NCI-H1436 (cell line): ENCODE data around the gene RASSF8.

Source experiments
- DNase-seq: peaks from one replicate; lab custom pipeline; 2025; lab: John Stamatoyannopoulos, UW

Gene RASSF8

DNA sequence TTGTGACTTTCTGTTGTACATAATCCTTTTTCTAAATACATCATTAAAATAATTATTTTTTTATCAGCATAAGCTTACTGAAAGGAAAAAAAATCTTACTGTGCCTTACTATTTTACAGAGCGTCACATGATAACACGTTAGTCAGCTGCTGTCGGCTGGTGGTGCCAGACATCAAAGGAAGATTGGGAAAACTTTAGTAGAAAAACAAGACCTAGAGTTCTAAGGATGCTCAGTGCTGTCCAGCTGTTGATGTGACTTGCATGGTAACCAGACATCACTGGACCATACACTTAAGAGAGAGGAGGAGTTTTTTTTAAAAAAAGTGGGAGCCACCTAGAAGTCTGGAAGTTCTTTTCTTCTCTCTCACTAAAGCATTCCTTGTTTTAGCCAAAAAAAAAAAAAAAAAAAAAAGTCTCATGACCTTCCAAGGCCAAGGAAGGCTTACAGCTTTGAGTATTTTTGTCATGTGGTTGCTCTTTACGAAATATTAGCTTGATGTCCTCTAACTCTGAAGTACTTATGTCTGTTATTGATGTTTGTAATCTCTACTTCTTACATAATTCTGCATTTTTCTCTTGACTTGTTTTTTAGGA lies 4.5 kb downstream of the RASSF8 start:
- no peak for DNase-seq

DNA sequence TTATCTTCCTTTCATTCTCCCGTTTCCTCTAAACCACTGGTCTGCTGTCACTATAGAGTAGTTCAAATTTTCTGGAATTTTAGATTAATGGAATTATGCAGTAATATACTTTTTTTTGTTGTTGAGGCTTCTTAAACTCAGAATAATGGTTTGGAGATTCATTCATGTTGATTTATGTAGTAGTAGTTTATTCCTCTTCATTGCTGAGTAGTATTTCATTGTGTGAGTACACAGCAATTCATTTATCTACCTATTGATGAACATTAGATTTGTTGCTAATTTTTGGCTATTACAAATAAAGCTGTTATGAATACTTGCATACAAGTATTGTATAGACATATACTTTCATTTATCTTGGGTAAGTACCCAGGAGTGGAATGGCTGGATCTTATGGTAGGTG lies 7.2 kb downstream of the RASSF8 start:
- no peak for DNase-seq

DNA sequence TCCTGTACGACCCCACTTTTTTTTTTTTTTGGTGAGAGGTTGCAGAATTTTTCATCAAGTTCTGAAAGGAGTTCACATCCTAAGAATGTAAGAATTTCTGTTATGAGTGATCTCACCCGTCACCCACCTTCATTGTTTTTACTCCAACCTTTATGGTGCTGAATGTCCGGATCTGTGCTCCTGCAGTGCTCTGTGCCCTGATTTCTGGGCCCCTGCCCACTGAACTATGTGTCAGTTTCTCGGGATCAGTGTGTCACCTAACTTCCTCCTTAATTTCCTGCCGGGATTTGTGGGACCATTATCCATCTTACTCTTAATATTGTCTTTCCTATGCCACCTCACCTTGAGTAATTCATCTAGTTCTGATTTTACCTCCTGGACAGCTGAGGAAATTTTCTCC lies 11.6 kb downstream of the RASSF8 start:
- DNase-seq: no peak

DNA sequence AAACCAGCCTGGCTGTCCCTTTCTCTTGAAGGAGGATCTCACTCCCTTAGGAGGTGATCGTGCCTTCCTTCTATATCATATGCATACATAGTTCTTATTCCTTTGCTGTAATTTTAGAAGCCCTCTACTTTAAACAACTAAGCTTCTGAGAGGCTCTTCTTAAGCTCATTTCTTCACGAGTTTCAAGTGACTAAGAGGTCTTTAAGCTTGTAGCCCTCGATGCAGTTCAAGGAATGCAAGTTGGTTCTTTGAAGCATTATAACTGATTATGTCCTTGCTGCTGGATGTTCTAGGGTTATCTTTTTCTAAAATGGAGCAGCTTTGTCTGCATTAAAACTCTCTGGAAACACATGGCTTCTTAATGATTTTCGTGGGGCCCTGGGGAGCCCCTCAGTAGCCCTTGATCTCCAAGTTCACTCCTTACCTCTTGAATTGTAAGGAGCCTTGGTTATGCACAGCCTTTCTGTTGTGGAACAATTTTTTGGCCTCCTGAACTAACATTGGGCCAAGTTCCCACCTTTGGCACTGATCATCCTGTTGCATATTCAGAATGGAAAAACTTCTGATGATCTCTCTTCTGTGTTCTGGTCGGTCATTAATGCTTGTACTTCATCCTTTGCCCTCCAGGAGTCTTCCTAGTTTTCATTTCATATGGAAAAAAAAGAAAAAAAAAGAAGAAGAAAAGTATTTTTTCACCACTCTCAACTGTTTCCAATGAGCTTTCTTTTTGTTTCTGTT lies 12.6 kb downstream of the RASSF8 start:
- no peak for DNase-seq

DNA sequence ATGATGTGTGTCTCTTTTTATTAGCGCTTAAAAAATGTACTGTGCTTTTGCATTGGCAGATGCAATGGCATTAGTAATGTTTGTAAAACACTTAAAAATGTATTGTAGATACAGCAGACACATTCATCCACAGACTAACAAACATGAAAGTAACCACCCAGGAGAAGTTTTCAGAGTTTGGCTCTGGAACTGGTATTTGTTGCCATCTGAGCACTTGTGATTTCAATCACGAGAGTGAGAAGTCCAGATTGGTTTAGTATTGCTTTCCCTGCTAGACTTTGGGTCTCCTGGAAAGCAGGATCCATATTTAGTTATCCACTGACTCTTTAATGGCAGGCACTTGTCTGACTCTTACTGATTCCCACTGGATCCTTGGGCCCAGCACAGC lies 13.2 kb downstream of the RASSF8 start:
- DNase-seq: no peak

DNA sequence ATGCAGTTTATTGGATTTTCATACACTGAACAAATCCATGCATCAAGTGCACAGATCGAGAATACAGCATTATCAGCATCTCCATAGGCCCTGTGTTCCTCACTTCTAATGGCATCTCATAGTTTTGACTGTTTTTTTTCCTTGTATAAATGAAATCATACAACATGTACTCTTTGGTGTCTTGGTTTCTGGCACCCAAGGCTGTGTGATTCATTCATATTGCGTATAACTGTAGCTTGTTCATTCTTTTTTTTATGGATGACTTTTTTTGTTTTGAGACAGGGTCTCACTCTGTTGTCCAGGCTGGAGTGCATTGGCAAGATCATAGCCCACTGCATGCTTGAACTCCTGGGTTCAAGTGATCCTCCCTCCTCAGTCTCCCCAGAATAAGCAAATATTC lies 14.3 kb downstream of the RASSF8 start:
- DNase-seq: no peak

DNA sequence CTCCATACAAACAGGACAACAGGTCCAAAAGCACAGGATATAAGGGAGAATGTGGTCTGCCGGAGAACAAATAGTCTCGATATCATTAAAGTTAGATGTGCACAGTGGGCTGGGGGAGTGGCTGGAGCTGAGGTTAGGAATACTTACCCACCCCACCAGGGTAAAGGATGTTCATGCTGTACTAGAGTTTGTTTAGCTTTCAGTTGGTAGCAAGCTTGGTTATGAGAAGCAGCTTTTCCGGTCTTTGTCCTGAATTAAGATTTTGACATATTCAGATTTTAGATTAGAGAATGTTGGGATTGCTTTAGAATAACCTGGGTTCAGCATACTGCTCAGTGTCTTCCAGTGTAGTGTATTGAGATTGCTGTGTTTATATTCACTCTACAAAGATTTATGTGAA lies 16.7 kb downstream of the RASSF8 start:
- DNase-seq: no peak

DNA sequence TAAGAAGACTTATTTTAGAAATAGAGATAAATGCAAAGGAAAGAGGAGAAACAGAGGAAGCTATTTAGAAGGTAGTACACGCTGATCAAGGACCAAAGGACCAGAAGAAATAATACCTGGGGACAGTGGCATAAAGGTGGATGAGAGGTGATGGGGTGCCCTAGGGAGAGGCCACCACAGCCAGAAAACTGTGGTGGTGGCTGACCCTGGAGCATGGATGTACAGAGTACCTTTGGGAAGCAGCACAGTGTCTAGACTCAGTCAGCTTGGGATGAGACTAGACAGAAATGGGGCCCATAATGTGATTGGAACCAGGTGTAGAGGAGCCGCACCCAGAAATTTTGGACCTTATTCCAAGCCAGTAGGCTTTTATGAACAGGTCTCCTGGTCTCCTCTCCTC lies 17.2 kb downstream of the RASSF8 start:
- DNase-seq: no peak

DNA sequence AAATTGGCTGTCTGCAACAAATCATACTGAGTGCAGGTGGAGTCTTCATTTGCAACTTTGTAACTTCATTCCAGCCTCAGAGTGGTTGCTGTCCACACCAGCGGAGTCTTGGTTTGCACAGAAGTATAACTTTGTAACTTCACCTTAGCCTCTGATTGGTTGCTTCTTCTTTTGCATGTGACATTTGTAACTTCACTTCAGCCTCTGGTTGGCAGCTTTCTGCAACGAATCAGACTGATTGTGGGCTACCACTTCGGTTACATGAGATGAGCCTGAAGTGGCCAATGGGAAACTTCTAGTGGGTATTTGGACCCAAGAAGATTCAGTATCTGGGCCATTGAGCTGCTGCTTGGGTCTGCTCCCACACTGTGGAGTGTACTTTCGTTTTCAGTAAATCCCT lies 17.8 kb downstream of the RASSF8 start:
- no peak for DNase-seq

DNA sequence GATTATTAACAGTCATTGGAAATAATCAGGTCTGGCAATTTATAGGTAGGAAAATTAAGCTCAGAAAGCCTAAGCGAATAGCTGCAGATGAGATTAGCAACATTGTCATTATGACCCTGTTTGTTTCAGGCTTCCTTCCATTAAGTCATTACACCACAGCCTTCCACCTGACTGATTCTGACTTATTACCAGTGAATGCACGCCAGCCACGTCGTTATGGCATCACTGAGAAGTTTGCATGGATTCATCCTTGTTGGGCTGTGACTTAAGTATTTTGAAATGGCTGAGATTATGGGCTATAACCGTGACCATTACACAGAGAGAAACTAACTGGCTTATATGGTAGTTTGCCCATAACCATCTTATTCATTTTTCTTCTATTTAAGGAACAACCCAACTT lies 18.6 kb downstream of the RASSF8 start:
- no peak for DNase-seq

DNA sequence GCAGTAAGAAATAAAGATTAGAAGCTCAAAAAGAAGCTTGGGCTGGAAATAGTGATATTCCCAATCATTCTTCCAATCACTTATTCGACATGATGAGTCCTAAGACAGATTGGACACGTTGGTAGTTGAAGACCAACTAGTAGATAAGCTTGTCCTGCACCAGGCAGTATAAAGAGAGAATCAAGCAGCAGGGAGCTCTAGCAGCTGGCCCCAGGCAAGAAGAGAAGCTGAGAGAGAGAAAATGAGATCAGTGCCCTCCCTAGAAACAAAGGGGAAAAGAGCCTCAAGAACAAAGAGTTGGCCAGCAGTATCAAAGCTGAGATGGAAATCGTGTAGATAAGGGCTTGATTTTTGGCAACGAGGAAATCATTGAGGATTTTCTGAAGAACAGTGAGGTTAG lies 20.6 kb downstream of the RASSF8 start:
- DNase-seq: no peak

DNA sequence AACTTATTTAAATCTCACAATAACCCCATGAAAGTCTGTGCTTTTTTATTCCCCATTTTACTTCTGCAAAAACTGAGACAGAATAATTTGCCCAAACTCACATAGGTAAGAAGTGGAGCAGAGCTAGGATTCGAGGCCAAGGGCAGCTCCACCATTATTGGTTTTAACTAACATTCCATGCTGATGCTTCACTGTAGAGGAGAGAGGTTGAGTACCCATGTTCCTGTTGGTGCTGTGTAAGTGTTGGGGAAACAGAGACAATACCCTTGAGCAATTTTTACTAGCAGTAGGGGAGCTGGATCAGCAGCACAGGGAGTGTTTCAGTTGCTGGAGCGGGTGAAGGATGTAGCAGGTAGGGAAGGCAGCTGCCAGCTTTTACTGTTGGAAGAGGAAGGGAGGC lies 21.1 kb downstream of the RASSF8 start:
- no peak for DNase-seq

DNA sequence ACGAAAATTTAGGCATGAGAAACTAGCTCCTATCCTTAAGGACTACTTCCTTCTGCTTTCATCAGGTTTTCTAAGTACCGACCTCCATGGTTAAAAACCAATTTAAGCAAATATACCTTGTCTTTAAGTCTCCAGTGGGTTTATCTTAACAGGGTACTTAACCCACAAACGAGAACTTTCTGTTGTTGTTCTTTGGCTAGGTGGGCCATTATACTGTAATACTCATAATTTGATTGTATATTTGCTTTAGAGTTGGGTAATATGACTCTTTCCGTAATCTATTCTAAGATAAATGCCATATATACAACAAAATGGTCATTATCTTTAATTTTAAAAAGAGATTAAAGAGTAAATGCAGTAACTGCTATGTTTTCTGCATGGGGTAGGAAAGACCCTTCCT lies 21.6 kb downstream of the RASSF8 start:
- no peak for DNase-seq

DNA sequence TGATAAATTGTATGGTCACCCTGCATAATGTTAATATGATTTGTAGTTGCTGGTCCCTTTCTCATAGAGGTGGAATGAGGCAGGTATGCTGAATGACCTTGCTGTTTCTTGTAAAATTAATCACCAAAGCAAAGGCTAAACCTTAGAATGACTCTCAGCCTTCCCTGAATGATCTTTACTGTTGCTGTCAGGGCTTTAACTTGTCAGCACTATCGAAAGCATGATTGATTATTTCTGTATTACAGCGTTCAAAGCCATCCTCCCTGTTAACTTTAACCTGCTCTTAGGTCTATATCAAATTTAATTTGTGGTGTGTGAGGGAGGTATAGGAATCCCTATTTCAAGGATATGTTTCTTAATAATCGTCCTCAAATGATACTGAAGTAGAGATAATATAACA lies 23.1 kb downstream of the RASSF8 start:
- DNase-seq: no peak

DNA sequence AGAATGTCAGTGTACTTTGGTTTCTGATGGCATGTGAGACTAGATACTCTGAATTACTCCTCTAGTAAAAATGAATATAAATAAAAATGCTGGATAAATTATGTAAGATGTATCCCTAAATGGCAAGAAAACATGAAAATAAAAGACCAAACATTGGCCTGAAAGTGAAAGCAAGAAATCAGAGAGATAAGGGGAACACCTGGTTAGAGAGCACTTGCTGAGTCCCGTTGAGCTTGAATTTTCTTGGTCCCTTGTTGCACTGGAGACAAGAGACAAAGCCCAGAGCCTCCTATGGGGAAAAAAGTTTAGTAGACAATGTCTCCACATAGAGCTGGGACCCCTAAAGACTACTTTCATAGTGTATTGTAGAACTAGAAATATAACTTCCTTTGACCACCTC lies 23.9 kb downstream of the RASSF8 start:
- no peak for DNase-seq

DNA sequence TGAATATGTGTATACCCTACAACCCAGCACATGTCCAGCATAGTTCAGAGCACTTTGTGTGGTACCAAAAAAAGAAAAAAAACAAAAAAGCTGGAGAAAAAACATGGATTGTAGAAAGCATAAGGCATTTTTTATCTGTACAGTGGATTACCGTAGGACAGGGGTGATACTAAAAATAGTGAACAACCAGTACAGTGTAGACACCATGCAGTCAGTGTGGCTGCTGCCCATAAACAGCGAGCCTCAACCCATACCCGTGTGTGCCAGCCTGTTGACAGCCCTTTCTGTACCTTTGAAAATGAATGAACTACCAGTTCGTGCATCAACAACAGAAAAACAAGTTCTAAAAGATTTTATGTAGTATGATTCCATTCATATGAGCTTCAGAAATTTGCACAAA lies 25.1 kb downstream of the RASSF8 start:
- DNase-seq: no peak

DNA sequence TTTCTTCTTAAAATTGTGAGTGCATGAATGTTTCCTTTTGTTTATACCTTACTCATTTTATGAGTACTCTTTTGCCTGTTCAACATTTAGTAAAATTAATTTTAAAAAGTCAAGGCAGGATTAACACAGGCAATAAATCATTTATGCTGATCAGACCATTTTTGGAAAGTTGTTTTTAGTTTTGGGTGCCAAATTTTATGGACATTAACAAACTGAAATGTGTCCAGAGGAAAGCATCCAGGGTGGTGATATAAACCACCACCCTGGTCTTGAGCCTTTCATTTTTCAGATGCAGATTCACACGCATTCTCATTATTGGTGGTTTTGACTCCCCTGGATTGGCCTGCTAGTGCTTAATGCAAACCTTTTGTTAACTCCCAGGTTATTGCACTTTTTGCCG lies 26.3 kb downstream of the RASSF8 start:
- no peak for DNase-seq

DNA sequence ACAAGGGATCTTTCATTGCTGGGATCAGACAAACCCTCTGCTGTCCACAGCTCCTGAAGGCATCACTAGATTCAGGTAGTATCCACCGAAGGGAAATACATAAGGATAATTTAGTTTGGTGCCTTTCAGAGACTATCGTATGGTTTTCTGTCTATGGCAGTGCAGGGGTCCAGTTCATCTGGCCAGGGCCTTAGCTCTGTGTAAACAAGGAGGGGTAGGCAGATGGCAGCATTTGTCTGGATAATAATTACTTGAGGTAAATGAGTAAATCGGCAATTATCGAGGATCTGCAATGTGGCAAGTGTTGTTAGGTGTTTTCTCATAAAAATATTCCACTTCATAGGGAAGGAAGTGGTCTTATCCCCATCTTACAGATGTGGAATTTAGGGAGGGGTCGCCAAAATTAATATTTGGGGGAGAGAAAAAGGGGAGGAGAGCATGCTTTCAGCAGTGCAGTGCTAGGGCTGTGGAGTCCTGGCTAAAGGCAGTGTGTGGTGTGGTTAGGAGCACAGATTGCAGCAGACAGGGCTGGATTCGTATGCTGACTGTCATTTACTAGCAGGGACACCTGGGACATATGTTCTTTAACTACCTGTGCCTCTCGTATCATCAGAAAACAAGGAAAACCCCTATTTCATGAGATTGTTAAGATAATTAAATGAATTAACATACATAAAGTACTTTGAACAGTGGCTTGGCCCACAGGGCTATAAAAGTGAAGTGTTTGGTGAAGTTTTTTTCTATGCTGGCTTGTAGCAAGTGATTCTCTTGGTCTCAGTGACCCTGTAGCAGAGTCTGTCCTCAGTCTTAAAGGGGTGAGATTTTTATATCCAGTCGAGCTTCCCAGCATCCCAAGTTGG lies 27.1 kb downstream of the RASSF8 start:
- no peak for DNase-seq

DNA sequence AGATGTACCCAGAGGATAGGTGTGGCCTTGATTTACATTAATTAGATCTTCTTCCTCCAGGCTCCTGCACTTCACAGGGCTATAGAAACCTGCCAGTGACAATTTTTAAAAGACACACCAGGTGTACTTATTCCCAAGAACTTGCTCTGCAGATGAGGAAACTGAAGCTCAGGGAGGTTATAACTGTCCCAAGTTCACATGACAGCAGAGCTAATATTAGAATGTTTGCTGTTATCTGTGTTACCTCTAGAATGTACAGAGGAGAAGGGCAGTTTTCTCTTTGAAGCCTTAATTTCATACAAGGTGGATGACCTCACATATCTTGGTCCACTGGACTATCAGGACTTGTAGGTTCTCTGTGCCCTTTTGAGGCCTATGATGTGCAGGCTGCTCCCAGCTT lies 27.7 kb downstream of the RASSF8 start:
- no peak for DNase-seq

DNA sequence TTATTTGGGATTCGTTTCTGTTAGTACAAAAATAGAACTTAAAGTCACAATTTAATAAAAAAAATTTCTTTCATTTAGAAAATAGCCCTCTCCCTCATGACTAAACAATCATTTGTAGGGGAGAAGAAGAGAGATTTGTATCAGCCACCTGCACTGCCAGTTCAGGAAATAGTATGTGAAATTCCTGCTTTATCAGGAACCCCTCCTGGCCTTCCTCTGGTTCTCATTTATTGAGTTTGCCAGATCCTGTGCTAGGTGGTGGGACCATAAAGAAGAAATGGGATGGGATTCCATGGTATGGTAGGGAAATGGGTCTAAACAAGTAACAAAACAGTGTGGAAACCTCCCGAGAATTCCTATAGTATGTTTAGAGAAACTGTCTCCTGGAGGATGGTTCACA lies 30.0 kb downstream of the RASSF8 start:
- no peak for DNase-seq

DNA sequence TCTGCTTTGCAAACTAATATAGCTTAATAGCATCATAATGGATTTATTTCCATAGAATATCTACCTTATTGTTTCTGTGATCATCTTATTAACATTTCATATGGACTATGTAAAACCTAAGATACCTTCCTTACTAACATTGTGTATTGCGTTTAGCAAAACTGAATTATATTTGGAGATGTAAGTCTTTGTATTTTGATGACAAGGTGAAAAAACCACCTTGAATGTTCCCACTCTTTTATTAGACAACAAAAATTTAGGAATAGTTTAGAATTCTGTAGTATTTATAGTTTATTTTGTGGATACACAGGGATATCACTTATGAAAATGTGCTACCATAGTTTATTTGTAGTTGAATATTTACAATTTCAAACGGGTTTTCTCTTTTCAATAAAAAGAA lies 32.0 kb downstream of the RASSF8 start:
- no peak for DNase-seq

DNA sequence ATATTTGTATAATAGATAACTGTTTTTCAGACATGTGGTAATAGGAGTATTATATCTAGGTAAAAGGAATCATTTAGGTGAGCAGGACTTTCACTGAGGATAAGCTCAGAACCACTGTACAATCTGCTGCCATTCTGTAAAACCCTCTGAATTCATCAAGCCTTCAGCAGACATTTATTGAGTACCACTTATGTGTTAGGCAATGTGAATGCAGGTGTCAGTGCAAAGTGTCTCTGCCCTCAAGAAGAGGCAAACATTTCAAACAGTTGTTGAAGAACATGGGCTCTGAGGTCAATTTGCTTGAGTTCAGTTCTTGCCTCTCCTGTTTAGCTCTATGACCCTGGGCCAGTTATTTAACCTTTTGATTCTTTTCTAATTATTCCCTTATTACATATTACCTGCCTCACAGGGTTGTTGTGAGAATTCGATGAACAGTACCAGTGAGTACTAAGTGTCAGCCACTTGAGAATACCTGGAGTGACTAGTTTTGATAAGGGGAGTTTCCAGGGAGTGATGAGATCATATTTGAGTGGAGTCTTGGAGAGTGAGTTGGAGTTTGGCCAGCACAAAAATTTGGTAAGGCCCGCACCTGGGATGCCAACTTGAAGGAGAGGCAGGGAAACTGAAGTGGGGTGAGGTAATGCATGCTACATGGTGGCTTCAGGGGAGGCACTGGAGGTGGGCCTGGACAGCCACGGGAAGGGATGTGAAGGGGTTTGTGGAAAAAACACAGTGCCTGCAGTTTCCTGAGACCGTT lies 33.7 kb downstream of the RASSF8 start:
- DNase-seq: no peak
